GM15510 (cell line): ENCODE data around the gene FAM170B.

ENCODE experiments used
- POLR2A ChIP-seq: IDR thresholded peaks from 3 replicates; pipeline ENCODE4 v1.6.1; 2011; ENCODE audit warnings: borderline replicate concordance; ENCODE audit not compliant: insufficient read length; ENCODE audit errors: extremely low read depth

FAM170B gene

DNA sequence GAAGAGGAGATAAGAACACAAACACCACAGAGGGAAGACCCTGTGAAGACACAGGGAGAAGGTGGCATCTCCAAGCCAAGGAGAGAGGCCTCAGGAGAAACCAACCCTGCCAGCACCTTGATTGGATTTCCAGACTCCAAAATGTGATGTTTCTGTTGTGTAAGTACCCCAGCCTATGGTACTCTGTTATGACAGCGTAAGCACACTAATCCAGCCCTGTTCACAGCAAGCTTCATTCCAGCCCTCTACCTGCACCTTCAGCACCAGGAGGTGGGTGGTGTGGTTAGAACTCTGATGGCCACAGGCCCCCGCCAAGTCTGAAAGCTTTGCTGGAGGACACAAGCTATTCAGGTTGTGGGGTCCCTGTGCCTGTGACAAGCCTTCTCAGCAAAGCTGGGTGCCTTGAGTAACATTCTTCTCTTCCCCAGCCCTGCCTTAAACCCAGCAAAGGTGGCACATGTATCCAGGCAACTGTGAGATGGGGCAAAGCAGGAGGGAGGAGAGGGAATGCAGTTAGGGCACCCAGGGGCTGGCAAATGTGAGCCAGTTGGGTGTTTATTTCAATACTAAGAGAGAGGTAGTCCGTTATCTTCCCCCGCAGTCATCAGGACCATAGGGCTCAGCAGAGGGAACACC, 23.0 kb downstream of the FAM170B start:
- no peak for TF ChIP-seq POLR2A

DNA sequence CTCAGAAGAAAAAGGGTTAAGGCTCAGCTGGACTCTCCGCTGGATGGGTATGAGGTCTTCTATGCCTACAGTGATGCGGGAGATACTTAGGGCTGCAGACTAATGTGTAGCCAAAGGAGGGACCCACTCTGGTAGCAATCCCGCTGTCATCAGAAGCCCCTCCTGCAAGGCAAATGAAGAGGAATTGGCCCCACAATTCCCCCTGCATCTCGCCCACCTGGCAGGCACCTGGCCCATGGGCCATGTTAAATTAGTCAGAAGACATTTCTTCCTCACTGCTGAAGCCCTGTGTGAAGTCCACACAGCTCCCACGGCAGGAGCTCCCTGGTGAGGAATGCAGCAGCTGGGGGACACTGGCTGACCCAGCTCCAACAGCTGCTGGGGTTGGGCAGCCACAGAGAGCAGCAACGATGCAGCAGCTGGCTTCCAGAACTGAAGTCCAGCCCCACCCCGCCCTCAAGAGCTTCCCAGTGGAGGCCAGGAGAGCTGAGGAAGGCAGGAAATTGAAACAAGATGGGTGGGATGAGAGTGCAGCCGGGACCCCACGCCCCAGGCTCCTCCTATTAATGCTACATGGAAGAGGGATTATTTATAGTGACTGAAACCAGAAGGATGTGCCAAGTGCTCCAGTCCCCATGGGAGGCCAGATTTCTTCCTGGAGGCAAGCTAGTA, 24.0 kb downstream of the FAM170B start:
- no peak for TF ChIP-seq POLR2A

DNA sequence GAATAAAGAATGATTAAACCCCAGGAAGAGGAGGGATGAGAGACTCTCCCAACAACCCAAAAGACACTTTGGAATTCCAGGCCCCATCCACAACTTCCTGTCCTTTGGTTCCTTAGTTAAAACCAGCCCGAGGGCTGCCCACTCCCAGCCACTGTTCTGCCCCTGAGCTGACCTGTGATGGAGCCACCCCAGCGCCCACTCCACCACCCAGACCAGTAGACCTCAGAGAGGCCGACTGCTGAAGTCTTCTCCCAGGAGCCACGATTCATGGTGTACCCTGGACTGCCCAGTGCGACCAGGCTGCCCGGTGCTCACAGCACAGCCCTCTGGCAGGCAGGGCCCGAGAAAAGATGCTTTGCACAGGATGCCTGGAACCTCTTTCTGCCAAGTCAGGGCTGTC, 25.2 kb downstream of the FAM170B start:
- TF ChIP-seq POLR2A: no peak

DNA sequence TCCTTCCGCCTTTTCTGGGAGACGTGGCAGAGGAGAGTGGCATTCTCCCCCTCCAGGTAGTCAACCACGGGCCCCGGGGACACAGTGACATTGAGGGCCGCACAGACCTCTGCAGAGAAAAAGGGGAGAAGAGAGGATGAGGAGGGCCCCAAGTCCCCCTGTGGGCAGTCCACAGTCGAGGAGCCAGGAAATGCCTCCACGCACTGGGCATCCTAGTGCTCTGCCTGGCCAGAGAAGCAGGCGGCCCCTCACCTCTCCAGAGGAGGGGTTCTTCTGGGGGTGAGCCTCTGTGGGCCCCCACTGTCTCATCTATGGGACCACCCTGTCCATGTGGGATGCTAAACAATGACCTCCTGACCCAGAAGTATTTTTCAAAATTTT, 25.9 kb downstream of the FAM170B start:
- no peak for TF ChIP-seq POLR2A

DNA sequence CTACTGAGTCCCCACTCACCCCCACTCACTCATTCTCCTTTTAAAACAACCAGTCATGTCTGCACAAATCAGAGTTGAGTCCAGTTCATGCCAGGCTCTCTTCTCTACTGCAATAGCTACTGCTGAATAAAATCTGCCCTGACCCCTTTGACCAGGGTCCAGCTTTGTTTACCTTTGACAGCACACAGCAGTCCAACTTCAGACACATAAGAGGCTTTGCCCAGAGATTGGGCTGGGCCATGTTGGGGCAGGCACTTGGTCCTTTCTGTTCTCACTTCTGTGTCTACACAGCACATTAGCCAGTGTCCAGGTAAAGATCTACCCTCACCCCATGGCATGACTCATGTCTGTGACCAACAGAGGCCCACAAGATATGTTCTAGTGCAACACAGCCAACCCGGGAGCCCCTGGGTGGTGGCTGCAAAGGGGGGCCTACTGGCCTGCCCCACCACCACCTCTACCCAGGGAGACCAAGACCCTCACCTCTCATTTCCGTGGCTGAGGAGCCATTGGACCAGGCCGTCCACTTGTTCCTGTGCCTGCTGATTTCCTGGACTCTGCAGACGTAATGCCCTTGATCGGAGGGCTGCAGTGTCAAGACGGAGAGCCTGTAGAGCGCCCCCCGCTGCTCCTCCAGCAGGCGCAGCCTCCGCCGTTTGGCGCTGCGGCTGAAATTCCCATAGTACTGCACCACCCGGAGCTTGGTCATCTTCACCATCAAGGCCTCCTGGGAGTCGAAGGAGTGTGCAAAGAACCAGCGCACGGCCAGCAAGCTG, 26.5 kb downstream of the FAM170B start:
- TF ChIP-seq POLR2A: no peak

DNA sequence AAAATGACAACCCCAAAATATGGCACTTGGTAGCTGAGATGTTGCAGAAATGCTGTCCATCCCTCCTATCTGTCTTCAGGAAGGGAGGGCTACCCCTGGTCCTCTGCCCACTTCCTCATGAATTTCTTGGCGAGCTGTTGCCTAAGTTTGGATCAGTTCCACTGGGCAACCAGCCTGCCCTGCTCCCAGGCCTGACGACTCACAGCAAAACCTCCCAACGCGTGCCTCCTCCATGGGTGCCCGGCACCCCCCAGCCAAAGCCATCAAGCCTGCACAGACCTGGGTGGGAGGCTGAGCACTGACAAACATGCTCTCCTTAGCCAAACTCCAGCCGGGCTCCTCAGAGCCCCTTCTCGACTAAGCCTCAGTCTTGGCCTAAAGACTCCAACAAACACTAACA, 27.4 kb downstream of the FAM170B start:
- no peak for TF ChIP-seq POLR2A

DNA sequence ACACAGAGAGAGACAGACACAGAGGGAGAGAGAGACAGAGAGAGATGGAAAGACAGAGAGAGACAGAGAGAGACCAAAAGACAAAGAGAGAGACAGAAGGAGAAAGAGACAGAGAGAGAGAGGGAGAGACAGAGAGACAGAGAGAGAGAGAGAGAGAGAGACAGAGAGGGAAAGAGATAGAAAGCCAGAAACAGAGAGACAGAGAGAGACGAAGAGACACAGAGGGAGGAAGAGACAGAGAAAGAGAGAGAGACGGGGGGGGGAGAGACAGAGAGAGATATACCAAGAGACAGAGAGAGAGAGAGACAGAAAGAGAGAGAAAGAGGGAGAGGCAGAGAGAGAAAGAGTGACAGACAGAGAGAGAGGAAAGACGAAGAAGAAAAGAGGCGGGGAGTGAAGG, 28.7 kb downstream of the FAM170B start:
- TF ChIP-seq POLR2A: no peak

DNA sequence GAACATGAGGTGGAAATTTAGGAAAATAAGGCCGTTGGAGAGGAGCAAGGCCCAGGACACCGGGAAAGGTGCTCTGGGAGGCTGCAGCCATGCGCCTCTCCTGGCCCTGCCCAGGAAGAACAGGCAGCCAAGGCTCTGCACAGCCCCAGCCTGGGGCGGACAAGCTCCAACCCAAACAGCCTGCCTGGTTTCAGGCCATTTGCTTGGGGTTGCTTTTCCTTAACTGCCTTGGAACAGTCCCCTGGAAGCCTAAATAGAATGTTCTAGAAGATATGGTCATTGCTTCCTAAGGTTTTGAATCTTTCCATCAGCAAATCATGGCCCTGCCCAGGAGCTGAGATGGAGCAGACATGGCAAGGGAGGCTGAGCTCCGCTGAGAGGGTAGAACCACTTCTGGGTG, 29.5 kb downstream of the FAM170B start:
- TF ChIP-seq POLR2A: no peak

DNA sequence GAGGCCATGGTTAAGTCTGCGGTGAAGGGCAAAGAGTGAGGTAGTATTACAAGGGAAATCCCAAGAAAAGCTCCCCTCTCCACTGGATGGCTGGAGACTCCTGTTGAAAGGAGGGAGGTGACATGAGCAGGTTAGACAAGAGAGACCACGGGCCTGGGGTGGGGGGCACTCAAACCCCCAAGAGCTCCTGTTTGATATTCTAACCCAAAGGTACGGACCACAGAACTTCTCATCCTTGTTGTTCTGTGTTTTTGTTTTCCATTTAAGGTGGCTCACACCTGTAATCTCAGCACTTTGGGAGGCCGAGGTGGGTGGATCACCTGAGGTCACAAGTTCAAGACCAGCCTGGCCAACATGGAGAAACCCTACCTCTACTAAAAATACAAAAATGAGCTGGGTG, 30.1 kb downstream of the FAM170B start:
- no peak for TF ChIP-seq POLR2A

DNA sequence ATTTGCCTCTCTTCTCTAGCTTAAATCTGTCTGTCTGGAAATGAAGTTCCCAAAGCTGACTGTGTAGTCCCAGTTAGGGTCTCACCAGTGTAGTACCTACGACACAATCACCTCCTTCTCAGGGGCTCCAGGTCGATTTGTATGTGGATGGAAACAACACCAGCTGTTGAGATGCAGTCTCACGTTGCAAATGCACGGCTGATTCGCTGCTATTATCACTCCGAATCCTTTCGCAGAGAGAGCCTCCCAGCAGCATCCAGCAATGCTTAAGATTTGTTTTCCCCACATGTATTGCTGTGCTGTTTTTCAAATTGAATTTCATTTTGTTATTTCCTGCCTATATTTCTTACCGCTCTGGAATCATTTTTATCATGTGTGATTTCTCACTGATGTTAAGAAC, 34.8 kb downstream of the FAM170B start:
- no peak for TF ChIP-seq POLR2A

DNA sequence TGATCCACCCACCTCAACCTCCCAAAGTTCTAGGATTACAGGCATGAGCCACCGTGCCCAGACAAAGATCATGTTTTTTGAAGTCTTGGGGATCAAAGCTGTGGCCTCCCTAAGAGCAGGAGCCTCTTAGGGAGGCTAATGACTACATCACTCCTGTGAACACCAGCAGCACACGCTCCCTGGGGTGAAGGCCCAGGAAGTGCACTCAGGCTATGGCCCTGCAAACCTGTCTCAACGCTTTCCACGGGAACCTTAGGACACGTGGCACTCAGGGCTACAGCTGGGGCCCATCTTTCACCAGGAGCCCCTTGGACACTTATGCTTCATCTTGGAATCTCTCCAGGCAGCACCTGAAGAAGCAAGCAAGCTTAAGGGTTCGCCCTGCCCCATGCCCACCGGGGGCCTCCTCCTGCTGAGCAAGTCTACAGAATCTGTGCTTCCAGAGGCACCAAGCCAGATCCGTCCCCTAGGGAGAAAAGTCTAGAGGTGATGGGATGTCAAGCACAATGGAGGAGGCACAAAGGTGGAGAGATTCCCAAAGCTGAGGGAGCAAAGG, 36.9 kb downstream of the FAM170B start:
- no peak for TF ChIP-seq POLR2A

DNA sequence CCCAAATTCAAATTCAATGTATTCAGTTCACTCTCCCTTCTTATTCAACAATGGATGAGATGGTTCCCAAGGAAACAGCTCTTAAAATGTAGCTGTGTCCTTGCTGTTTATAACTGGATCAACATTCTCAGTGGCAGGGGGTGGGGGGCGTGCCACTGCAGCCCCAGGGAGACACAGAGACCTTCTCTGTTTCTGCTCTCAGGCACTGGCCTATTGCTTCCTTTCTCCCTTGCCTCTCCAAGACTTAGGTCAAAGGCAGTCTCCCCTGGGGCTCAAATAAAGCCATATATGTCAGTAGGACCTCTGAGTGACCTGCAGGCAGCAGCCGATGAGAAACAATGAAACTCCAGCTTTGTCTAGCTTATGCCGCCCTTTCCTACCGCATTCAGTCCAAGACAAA, 39.2 kb downstream of the FAM170B start:
- no peak for TF ChIP-seq POLR2A

DNA sequence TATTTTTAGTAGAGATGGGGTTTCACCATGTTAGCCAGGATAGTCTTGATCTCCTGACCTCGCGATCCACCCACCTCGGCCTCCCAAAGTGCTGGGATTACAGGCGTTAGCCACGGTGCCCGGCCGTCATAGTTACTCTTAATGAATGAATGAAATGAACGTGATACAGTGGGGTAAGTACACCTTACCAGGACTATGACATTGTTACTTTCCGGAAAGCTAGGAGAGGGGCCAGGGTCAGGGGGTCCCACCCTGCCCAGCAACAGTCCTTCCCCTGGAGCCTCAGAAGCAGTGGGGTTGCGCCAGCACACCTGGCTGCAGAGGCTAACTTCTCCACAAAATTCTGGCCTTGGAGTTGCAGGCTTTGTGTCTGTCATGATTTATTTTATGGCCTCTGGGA, 39.9 kb downstream of the FAM170B start:
- no peak for TF ChIP-seq POLR2A

DNA sequence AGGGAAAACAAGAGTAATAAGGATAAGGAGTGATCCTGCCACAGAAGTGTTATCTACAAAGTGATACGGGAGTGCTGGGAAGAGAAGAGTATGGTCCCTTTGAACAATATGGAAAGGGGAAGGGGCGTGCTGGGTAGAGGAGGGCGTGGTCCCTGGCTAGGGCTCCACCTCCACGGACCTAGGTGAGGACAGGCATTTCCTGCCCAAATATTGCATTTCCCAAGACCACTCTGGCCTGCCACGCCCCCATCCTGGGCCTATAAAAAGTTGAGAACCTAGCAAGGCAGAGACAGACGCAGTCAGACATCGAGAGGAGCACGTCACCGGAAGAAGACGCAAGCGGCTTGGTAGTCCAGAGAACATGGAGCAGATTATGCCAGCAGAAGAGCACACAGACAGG, 41.3 kb downstream of the FAM170B start:
- no peak for TF ChIP-seq POLR2A

DNA sequence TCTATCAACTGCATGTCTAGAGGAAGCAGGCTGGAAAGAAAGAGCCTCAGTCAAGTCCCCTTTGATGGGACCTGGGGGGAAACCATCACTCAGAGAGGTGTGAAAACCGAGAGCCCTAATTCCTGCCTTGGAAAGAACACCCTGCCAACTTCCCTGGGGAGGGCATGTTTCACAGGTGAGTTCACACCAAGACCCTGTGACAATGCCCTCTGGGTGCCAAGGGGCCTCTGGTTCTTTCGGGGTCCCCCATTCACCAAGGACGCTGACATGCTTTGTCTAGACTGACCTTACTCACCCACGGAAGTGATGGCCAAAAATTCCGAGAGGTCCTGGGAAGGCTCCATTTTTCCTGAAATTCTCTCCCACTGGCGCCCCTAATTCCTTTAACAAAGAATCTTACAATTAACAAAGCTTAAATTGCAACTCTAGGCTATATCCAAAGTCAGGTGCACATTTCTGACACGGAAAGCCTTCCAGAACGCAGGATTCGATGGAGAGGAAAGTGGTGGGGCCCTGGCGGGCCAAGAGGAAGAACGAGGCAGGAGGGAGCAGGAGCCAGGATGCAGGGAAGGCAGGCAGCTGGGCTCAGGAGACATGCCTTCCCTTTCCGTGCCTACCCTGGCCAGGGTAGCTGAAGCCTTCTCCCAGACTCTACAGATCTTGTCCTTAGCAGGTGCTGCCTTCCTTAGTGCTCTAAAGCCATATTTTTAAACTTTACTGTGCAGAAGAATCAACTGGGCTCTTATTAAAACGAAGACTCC, 42.2 kb downstream of the FAM170B start:
- TF ChIP-seq POLR2A: no peak

DNA sequence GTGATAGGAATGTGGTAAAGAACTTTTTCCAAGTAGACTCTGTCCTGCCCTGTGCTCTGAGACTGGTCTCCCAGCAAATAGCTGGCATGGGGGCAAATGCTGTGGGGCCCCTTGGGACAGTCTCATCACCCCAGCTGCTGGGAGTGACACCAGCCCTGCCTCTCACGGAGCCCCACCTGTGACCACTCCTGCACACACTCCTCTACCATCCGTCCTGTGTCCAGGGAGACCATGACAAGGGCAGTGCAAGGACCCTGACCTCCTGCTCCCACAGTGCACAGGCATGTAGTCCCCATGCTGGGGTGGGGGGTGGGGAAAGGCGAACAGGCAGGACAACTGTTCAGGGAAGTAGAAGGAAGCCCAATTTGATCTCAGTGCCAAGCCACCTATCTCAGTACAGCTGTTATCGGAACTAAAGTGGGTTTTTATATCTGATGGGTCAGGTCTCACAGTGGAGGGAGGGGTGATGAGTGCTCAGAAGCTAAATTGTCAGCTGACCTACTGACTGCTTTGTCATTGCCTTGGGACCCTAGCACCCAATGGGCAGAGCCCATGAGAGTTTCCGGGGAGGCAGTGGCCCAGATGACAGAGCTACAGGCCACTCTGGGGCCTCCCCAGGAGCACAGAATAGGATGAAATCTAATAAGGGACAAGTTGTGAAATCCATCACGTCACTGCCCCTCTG, 43.0 kb downstream of the FAM170B start:
- no peak for TF ChIP-seq POLR2A
